ENCODE measurements around the gene ODF4. TPM values are rescaled to one million over a fixed set of nuclear protein-coding genes. Genes with fewer than 3 reads are reported as not detected.
A peak's percentile ranks its signal among the peaks of the same experiment; 100 is the strongest.

ODF4 gene
- total RNA-seq, 2 experiments from 2014 or later = not detected

DNA sequence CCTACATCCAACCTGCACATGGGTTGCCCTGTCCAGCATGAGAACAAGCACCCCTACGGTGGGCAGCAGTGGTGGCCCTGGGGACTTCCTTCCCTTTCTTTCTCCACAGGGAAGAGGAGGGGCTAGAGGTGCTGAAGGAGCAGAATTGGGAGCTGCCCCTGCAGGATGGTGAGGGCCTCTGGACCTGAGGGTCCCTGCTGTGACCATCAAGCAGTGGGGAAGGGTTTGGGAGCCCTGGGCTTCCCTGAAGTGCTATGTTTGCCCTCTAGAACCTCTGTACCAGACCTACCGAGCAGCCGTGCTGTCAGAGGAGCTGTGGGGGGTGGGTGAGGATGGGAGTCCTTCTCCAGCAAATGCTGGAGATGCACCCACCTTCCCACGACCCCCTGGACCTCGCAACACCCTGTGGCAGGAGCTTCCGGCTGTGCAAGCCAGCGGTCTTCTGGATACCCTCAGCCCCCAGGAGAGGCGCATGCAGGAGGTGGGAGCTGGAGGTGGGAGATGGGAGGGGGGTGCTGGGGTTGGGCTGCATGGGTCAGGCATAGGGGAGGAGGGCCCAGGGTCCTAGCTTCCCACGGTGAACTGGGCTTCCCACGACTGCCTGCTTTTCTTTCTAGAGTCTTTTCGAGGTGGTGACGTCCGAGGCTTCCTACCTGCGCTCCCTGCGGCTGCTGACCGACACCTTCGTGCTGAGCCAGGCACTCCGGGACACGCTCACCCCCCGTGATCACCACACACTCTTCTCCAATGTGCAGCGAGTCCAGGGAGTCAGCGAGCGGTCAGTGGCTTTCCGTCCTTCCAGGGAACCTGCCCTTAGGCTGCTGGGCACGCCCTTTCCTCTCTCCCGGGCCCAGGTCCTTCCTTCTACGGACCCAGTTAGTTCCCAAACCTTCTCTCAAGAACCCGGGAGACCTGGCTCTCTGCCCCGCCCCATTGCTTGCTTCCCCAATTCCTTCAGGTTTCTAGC lies 24.6 kb upstream of the ODF4 start:
- ChIA-PET CTCF (interaction anchor here (0.6 kb wide), 1 partner anchor 177 kb away, joined by 3 read pairs; no protein-coding TSS in a partner anchor), POLR2A (no interaction called here)
- DNase-seq = no peak
- Mint-ChIP-seq H3K4me1 (peaks cover 2% of the 10 kb centered on the region), H3K4me3 (no peak overlapping the region), H3K27ac (no peak overlapping the region), H3K9me3 (no peaks in the 10 kb centered on the region), H3K36me3 (ENCODE audit: low read depth) (no peaks in the 10 kb centered on the region), H3K27me3 (peaks cover 15% of the 10 kb centered on the region)

DNA sequence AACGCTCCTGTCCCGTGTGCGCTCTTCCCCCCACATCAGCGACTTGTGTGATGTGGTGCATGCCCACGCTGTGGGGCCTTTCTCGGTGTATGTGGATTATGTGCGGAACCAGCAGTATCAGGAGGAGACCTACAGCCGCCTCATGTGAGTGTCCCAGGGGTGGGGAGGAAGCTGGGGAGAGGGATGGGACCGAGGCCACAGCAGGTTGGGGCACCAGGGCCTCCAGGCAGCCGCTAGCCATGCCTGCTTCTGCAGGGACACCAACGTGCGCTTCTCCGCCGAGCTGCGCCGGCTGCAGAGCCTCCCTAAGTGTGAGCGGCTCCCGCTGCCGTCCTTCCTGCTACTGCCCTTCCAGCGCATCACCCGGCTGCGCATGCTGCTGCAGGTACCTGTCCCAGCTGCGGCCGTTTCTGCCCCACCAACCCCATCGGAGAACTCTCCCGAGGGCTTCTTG lies 23.8 kb upstream of the ODF4 start:
- no peaks in the 10 kb centered on the region for H3K9me3 Mint-ChIP-seq
- no peak overlapping the region for H3K27ac Mint-ChIP-seq
- POLR2A ChIA-PET = no interaction called here
- no peaks in the 10 kb centered on the region for H3K4me1 Mint-ChIP-seq
- peaks cover 15% of the 10 kb centered on the region for H3K27me3 Mint-ChIP-seq
- H3K36me3 Mint-ChIP-seq (ENCODE audit: low read depth) = no peaks in the 10 kb centered on the region
- CTCF ChIA-PET = no interaction called here
- H3K4me3 Mint-ChIP-seq = no peak overlapping the region
- DNase-seq = no peak

- Mint-ChIP-seq H3K9me3 (no peaks in the 10 kb centered on the region), H3K27ac (no peak overlapping the region), H3K4me1 (no peaks in the 10 kb centered on the region), H3K27me3 (peaks cover 12% of the 10 kb centered on the region), H3K36me3 (ENCODE audit: low read depth) (no peaks in the 10 kb centered on the region), H3K4me3 (no peak overlapping the region)
- no peak for DNase-seq
- ChIA-PET POLR2A (no interaction called here), CTCF (no interaction called here)
Measured at GRCh38 chr17:8318010-8318935, 21.4 kb upstream of the ODF4 start.

DNA sequence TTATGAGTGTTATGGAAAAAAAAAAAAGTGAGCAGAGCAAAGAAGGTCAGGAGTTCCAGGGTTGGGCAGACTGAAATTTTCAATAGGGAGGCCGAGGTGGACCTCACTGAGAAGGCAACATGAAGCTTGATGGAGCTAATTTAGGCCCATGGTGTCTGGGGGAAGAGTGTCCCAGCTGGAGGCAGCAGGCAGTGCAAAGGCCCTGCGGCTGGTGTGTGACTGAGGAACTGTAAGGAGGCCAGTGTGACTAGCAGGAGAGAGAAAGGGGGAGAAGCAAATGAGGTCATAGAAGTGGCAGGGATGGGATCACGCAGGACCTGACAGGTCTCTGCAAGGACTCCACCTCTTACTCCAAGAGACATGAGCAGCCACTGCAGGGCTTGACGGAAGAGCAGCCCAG lies 19.4 kb upstream of the ODF4 start:
- no peaks in the 10 kb centered on the region for H3K9me3 Mint-ChIP-seq
- DNase-seq = no peak
- POLR2A ChIA-PET = no interaction called here
- CTCF ChIA-PET = no interaction called here
- peaks cover 17% of the 10 kb centered on the region for H3K27me3 Mint-ChIP-seq
- H3K4me1 Mint-ChIP-seq = peaks cover 4% of the 10 kb centered on the region
- no peaks in the 10 kb centered on the region for H3K36me3 Mint-ChIP-seq (ENCODE audit: low read depth)
- no peak overlapping the region for H3K27ac Mint-ChIP-seq
- H3K4me3 Mint-ChIP-seq = no peak overlapping the region

DNA sequence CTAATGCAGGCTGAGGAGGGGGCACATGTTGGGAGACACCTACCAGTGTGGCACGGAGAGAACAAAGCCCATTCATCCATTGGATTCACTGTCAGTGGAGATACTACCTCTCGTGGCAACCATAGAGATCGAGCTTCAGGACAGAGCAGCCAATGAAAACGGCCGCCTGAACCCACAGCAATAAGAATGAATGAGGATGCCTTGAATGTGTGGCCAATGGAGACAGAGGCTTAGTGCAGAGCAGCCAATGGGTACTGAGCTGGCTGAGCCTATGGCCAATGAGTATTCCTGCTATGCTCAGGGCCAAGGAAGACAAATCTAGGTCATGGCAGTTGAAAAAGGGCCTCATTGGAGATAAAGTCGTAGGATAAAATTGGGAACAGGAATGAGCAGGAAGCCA lies 18.6 kb upstream of the ODF4 start:
- peaks cover 22% of the 10 kb centered on the region for H3K27me3 Mint-ChIP-seq

GRCh38 chr17:8322061-8322460 lies 17.6 kb upstream of the ODF4 start:
- H3K9me3 Mint-ChIP-seq = no peaks in the 10 kb centered on the region
- H3K4me3 Mint-ChIP-seq = no peak overlapping the region
- ChIA-PET POLR2A (interaction anchor here (0.7 to 0.9 kb wide), 2 partner anchors 18 to 27 kb away, joined by 3 read pairs; partner anchors contain the start of gene SLC25A35), CTCF (no interaction called here)
- H3K27ac Mint-ChIP-seq = no peak overlapping the region
- H3K27me3 Mint-ChIP-seq = peaks cover 29% of the 10 kb centered on the region
- H3K4me1 Mint-ChIP-seq = peaks cover 17% of the 10 kb centered on the region
- H3K36me3 Mint-ChIP-seq (ENCODE audit: low read depth) = no peaks in the 10 kb centered on the region
- no peak for DNase-seq

More for the DNA sequence above, 18.6 kb upstream of the ODF4 start:
- DNase-seq = no peak
- CTCF ChIA-PET = no interaction called here
- POLR2A ChIA-PET = interaction anchor here (0.9 kb wide), 1 partner anchor 26 kb away, joined by 3 read pairs; the partner anchor contains the start of gene SLC25A35
- H3K9me3 Mint-ChIP-seq = no peaks in the 10 kb centered on the region
- H3K36me3 Mint-ChIP-seq (ENCODE audit: low read depth) = no peaks in the 10 kb centered on the region
- no peak overlapping the region for H3K27ac Mint-ChIP-seq
- H3K4me3 Mint-ChIP-seq = no peak overlapping the region
- peaks cover 8% of the 10 kb centered on the region for H3K4me1 Mint-ChIP-seq

- Mint-ChIP-seq H3K27me3 (peaks cover 43% of the 10 kb centered on the region), H3K4me1 (peaks cover 24% of the 10 kb centered on the region), H3K9me3 (no peaks in the 10 kb centered on the region), H3K27ac (no peak overlapping the region), H3K4me3 (no peak overlapping the region), H3K36me3 (ENCODE audit: low read depth) (no peaks in the 10 kb centered on the region)
- ChIA-PET POLR2A (no interaction called here), CTCF (no interaction called here)
- DNase-seq = no peak
Measured at GRCh38 chr17:8324132-8324531, 15.5 kb upstream of the ODF4 start.

GRCh38 chr17:8324923-8325322 lies 14.7 kb upstream of the ODF4 start:
- Mint-ChIP-seq H3K27me3 (peaks cover 43% of the 10 kb centered on the region), H3K4me1 (peaks cover 24% of the 10 kb centered on the region), H3K4me3 (no peak overlapping the region), H3K27ac (no peak overlapping the region), H3K9me3 (no peaks in the 10 kb centered on the region), H3K36me3 (ENCODE audit: low read depth) (no peaks in the 10 kb centered on the region)
- POLR2A ChIA-PET = no interaction called here
- CTCF ChIA-PET = no interaction called here
- DNase-seq = no peak

DNA sequence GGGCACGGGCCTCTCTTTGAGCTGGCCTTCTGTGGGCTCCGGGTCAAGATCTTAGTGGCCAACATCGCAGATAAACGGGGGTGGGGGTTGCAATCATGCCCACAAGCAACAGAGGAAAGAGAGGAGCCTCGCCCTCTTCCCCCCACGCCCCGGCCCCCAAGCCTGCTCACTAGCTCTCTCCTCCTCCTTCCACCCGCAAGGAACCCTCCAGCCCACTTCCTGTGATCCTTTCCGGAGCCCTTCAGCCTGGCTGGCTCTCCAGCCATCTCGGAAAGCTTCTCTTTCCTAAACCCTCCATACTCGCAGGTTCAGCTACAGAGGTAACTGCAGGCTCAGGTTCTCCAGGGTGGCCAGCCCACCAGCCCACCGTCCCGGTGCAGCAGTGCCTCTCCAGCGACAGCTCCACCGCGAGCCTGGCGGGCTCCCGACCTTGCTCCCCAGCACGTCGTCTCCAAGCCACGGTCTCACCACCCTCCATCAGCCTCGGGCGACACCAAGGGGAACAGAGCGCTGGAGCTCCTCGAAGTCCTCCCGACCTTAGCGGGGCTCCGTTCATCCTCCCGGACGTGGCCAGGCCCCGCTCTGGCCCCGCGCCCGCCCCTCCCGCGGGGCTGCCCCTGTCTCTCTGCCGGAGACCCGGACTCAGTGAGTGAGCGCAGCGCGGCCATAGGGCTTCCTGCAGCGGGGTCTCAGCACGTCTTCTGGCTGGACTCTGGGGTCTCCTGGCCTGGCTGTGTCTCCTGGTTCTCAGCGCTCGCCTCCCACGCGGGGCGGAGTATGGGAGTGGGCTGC lies 12.9 kb upstream of the ODF4 start:
- Mint-ChIP-seq H3K27me3 (peaks cover 43% of the 10 kb centered on the region), H3K4me1 (peaks cover 24% of the 10 kb centered on the region), H3K36me3 (ENCODE audit: low read depth) (no peaks in the 10 kb centered on the region), H3K4me3 (peak overlapping the region; percentile 49), H3K9me3 (no peaks in the 10 kb centered on the region), H3K27ac (no peak overlapping the region)
- CTCF ChIA-PET = interaction anchor here (0.7 to 1.9 kb wide), 6 partner anchors 12 to 208 kb away, joined by 3 to 6 read pairs (median 3); partner anchors contain the start of gene KRABD2
- POLR2A ChIA-PET = interaction anchor here (1.0 to 1.6 kb wide), 4 partner anchors 32 to 79 kb away, joined by 3 to 8 read pairs (median 4); partner anchors contain the start of genes CTC1 and SLC25A35
- DNase-seq = peak; percentile 24

DNA sequence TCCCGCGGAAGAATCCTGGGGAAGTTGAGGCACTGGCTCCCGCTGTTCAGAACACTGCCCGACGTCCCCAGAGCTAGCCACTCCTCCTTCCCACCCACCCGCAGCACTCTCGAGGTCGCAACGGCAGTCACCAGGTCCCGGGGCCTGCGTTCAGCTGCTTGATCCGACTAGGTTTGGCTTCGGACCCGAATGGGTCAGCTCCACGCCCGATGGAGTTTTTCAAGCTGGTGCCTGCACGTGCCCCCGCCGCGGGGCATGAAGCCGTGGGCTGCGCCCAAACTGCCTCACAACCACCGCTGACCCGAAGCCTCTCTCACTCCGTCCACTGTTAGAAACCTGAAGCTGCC lies 12.4 kb upstream of the ODF4 start:
- Mint-ChIP-seq H3K27ac (no peak overlapping the region), H3K4me3 (peak overlapping the region; percentile 49), H3K27me3 (peaks cover 43% of the 10 kb centered on the region), H3K36me3 (ENCODE audit: low read depth) (no peaks in the 10 kb centered on the region), H3K4me1 (peaks cover 24% of the 10 kb centered on the region), H3K9me3 (no peaks in the 10 kb centered on the region)
- POLR2A ChIA-PET = interaction anchor here (1.6 to 1.9 kb wide), 2 partner anchors 11 to 79 kb away, joined by 5 to 8 read pairs; partner anchors contain the start of gene CTC1
- CTCF ChIA-PET = interaction anchor here (1.9 kb wide), 1 partner anchor 27 kb away, joined by 6 read pairs; no protein-coding TSS in a partner anchor
- no peak for DNase-seq

DNA sequence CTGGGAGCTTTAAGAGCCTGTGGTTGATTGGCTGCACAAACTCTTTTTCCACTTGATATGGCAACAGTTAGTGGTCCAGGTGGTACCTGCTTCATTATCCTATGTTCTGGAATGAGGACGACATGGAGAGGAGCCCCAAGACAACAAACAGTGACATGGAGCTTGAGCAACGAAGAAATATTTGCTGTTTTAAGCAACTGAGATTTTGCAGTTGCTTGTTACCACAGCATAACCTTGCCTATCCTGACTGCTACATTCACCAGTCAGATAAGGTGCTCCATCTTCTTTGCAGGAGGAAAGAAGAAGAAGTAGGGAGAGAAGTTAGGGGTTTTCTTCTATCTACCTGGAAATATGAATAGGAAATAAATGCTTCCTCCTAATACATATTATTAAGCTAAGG lies 7.5 kb upstream of the ODF4 start:
- DNase-seq = no peak
- Mint-ChIP-seq H3K4me3 (no peak overlapping the region), H3K9me3 (no peaks in the 10 kb centered on the region), H3K36me3 (ENCODE audit: low read depth) (no peaks in the 10 kb centered on the region), H3K27me3 (peaks cover 22% of the 10 kb centered on the region), H3K4me1 (peaks cover 6% of the 10 kb centered on the region), H3K27ac (no peak overlapping the region)
- ChIA-PET POLR2A (interaction anchor here (1.3 kb wide), 1 partner anchor 10 kb away, joined by 3 read pairs; no protein-coding TSS in a partner anchor), CTCF (interaction anchor here (0.6 to 0.9 kb wide), 2 partner anchors 38 to 50 kb away, joined by 3 read pairs; no protein-coding TSS in a partner anchor)

DNA sequence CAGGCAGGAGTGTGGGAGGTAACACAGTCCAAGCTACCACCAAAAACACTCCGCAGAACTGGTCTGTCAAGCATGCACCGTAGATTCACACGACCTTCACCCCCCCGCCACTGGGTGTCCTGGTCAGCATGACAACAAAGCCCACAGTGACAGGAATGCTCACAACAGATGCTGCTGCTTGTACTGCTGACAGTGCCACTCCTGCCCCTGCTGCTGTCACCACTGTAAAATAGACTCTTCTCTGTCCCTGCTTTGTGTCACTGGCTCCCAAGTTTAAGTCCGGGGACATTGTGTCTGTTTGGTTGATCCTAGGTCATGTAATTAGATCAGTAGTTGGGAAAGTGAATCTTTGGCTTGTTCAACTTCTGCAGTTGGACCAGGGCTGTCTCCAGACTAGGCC lies 7.0 kb upstream of the ODF4 start:
- no peak overlapping the region for H3K4me3 Mint-ChIP-seq
- peaks cover 17% of the 10 kb centered on the region for H3K27me3 Mint-ChIP-seq
- ChIA-PET CTCF (interaction anchor here (0.6 kb wide), 1 partner anchor 37 kb away, joined by 3 read pairs; no protein-coding TSS in a partner anchor), POLR2A (interaction anchor here (1.3 kb wide), 1 partner anchor 9 kb away, joined by 3 read pairs; no protein-coding TSS in a partner anchor)
- DNase-seq = no peak
- no peaks in the 10 kb centered on the region for H3K9me3 Mint-ChIP-seq
- peaks cover 3% of the 10 kb centered on the region for H3K4me1 Mint-ChIP-seq
- no peak overlapping the region for H3K27ac Mint-ChIP-seq
- no peaks in the 10 kb centered on the region for H3K36me3 Mint-ChIP-seq (ENCODE audit: low read depth)

Data from activated CD4-positive, alpha-beta memory T cell treated with anti-CD3 and anti-CD28 coated beads, Interleukin-2, amount 10 ng/mL, durations not matched to agents 7 days and 5 days (primary cell).